Activated effector memory CD4-positive, alpha-beta T cell treated with Interleukin-2 at 50 U/mL for 16 hours (primary cell): ENCODE data around the gene MED13L.

ENCODE experiments used
- DNase-seq: peaks from one replicate; pipeline ENCODE4 v3.0.0-alpha.2; 2020

The MED13L gene

DNA sequence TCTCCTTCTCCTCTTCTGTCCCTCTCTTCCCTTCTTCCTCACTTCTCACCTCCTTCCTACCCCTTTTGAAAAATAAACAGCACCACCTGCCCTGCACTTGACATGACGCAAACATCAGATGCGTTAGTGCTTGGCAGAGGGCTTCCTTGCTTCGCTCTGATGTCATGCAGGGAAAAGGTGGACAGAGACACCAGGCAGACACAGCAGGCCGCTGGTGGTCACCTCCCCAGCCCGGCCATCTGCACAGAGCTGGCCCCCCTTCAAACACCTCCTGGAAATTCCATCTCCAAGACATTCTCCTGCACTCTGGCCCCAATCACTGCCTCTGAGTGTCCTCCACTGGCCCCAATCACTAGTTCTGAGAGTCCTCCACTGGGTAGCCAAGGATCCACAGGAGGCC lies 353.6 kb downstream of the MED13L start:
- no peak for DNase-seq

DNA sequence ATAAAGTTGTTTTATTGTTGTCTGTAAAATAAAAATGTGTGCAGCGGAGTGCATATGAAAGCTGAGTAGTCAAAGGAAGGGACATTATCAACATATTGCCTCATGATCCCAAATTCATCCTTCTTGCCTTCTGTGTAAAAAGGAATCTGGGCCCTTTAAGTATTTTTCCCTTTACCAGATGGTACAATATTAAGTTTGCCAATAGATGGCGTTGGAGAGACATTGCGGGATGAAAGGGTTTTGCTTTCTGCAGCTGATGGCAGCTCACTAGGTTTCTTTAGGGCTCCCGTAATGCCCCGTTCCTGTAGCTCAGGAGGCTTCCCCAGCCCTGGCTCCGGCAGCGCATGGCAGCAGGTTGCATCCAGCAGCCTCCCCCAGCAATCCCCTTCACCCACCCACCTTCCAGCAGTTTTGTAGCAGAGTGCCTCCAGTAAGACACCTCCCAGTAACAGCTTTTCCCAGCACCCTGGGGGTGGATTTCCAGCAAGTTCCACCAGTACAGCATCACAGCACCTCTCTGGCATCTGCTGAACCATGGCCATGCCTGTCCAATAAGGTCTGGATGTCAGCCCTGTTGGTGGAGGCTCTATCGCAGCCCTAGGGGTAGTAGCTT lies 354.4 kb downstream of the MED13L start:
- no peak for DNase-seq

DNA sequence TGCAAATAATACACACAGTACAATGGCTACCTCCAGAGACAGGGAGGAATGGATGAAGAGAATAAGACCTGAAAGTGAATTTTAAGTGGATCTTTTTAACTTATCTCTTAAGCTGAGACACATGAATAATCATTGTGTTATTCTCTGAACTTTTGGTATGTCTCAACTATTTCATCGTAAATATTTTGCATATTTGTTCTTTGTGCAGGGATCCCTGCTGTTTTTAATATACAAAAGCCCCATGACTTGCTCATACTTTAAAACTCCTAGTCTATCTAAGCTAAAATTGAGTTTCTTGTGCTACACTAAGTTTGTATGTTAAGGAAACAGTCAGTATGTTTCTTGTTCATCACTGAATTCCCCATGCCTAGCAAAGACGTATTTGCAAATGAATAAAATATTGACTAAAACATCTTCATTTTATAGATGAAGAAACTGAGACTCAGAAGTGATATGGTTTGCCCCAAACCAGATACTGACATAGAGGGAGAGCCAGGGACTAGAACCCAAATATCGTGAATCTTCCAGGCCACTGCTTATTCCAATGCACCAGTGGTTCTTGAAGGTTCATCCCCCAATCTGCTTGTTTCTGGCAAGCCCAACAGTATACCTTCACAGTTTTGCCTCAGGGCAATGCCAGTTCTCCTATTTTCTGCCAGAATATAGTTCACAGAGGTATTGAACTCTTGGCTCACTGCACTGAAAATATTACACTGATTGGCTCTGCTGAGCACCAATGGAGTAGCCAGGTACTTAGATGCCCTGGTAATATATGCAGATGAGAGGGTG lies 356.9 kb downstream of the MED13L start:
- DNase-seq: no peak

DNA sequence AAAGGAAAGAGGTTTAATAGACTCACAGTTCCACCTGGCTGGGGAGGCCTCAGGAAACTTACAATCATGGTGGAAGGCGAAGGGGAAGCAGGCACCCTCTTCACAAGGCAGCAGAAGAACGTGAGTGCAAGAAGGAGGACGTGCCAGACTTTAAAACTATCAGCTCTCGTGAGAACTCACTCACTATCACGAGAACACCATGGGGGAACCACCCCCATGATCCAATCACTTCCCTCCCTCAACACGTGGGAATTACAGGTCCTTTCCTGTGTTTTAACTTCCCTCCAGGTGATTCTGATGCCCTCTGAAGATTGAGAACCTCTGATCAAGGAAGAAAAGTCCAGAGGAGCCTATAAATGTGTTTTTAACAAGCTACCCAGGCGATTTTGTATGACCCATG lies 358.7 kb downstream of the MED13L start:
- DNase-seq: no peak

DNA sequence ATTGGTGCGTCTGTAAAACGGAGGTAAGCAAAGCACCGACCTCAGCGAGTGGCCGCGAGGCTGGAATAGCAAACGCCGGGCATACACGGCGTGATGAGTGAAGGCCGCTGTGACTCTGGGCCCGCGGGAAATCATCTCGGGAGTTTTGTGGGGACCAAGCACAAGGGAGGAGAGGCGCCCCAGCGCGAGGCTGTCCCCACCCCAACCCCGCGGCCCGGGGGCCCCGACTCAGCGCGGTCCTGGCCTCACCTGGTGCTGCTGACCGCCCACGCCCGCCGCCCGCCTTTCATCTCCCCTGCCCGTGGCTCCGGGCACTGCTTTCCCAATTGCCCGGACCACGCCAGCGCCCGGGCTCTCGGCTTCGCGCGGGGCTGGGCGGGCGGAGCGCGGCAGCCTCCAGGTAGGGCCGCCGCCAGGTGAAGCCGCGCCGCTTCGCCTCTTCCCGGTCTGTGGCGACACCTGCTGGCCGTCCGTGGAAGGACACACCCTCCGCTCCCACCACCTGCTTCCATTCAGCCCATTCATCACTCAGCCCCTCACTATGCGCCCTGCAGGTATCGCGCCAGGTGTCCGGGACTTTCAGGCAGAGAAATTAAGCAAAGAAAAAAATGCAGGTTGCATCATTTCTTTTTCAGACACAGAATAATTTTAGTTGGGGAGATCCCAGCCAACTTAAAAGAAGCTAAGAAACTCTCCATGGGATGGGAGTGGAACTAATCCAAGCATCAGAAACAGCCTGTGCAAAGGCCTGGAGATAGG lies 360.4 kb downstream of the MED13L start:
- peak; percentile 59 for DNase-seq

DNA sequence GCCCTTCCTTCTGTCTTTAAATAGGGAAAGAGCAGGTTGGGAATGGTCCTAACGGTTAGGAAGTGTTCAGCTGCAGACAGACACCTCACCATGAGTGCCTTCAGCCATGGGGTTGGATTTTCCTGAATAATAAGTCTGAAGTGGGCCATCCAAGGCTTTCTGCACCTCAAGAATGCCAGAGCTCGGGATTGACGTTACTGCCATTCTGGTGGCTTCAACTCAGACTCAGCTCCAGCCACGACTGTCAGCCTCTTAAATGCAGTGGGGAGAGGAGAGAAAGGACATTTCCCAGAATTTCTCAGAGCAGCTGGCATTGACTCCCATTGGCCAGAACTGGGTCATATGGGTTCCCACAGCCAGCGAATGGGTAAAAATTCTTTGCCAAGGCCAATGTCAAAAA lies 363.4 kb downstream of the MED13L start:
- DNase-seq: no peak

DNA sequence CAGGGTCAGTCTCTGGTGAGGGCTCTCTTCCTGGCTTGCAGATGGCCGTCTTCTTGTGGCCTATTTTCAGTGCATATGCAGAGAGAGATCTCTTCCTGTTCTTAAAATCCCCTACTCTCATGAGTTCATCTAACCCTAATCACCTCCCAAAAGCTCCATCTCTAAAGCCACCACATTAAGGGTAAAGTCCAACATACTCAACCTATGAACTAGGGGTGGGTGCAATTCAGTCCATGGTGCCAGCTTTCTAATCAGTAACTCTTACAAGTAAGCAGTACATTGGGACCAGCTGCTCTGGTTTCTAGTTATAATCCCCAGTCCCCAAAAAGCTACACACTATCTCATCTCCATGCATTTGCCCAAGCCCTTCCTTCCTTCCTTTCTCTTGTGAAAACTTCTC lies 365.1 kb downstream of the MED13L start:
- no peak for DNase-seq

DNA sequence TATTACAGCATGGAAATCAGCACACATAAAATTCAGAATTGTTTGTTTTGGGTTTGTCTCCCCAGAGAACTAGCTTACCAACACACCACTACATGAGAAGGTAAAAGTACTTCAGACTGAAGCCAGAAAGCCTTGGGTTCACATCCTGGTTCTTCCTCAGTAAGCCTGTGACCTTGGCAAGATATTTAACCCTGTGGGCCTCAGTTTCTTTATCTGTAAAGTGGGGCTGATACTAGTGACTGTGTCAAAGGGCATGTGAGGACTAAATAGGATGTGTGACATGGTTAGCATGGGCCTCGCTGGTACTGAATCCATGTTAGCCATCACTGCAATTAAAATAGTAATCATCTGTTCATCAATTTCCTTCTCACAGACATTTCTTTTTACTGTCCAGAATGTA lies 366.1 kb downstream of the MED13L start:
- DNase-seq: no peak

DNA sequence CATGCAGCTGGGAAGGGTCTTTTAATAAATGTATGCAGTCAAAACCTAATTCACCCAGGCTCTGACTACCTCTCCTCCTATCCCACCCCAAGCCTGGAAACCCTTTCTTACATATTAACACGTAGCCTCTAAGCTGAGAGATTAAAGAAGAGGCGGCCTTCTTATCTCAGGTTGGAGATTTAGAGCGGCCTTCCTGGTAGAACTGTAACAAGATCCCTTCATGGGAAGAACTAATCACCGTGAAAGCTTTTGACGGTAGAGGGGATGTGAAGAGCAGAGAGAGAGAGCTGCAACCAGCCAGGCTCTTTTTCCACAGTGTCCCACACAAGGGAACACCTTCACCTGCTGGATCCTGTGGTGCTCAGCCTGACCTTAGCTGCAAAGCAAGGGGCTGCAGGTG lies 367.4 kb downstream of the MED13L start:
- DNase-seq: no peak
